ENCODE data around the gene MYCBP2.

MYCBP2 gene

DNA sequence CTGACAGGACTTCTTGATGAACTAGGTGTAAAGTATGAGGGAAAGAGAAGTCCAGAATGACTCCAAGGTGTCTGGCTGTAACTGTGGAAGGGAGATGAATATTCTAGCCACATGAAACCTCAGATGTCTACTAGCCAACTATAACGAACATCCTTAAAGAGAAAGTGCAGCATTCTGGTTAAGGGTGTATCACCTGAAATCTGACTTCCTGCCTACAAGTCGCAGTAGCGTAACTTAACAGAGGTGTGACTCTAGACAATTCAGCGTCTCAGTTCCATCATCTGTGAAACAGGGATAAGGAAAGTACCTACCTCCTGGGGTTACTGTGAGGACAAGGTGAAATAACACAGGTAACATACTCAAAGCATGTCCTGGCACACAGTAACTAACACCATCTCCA is 154.2 kb downstream of the MYCBP2 start:
- no peak for DNase-seq

DNA sequence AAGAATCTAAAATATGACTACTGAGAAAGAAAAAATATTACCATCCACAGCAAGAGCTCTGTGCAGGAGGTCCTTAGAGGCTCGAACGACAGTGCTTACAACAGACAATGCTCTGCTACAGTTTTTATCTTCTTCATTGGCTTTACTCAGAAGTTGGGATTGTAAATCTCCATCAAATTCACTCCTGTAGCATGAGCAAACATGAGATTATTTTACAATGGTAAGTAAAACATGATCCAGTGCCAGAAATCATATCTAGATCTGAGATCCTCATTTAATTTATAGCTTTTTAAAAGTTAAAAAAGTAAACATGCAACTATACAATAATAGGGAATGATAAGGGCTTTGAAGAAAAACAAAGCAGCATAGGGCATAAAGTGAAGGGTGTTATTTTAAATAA is 155.4 kb downstream of the MYCBP2 start:
- DNase-seq = no peak
- Histone ChIP-seq H3K4me3 (ENCODE audit: low read depth, low read length) (no peak overlapping the region), H3K9me3 (ENCODE audit: severe bottlenecking) (no peaks in the 10 kb centered on the region), H3K36me3 (no peaks in the 10 kb centered on the region; the same call in 1 of the 2 replicates), H3K27ac (no peak overlapping the region), H3K27me3 (ENCODE audit: insufficient read depth, low read depth, severe bottlenecking) (no peaks in the 10 kb centered on the region)
- TF ChIP-seq, protein P1, sequence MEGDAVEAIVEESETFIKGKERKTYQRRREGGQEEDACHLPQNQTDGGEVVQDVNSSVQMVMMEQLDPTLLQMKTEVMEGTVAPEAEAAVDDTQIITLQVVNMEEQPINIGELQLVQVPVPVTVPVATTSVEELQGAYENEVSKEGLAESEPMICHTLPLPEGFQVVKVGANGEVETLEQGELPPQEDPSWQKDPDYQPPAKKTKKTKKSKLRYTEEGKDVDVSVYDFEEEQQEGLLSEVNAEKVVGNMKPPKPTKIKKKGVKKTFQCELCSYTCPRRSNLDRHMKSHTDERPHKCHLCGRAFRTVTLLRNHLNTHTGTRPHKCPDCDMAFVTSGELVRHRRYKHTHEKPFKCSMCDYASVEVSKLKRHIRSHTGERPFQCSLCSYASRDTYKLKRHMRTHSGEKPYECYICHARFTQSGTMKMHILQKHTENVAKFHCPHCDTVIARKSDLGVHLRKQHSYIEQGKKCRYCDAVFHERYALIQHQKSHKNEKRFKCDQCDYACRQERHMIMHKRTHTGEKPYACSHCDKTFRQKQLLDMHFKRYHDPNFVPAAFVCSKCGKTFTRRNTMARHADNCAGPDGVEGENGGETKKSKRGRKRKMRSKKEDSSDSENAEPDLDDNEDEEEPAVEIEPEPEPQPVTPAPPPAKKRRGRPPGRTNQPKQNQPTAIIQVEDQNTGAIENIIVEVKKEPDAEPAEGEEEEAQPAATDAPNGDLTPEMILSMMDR (IDR thresholded peaks at IDR 0.05; ENCODE audit: low read depth, low read length) = no peak

More for the DNA sequence above, 154.2 kb downstream of the MYCBP2 start:
- Histone ChIP-seq H3K27ac (no peak overlapping the region), H3K4me3 (ENCODE audit: low read depth, low read length) (no peak overlapping the region), H3K9me3 (ENCODE audit: severe bottlenecking) (no peaks in the 10 kb centered on the region), H3K27me3 (ENCODE audit: insufficient read depth, low read depth, severe bottlenecking) (no peaks in the 10 kb centered on the region), H3K36me3 (no peaks in the 10 kb centered on the region; the same call in 1 of the 2 replicates)
- TF ChIP-seq, protein P1 (IDR thresholded peaks at IDR 0.05; ENCODE audit: low read depth, low read length) = no peak

DNA sequence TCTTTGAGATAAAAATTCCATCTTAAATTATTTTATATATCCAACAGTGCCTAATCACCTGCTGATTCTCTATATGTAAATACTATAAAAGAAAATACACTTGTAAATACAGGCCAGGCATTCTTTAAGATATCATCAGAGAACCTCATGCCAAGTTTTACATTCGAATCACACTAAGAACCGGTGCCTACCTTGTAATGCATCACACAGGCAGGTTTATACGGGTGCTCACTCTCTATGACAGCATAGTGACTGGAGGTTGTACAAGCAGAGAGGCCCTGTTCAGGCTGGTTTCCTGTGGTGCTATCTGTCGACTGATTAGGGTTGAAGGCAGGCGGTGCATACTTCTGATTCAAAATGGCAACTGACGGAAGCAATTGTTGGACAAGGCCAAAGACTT is 158.7 kb downstream of the MYCBP2 start:
- no peak overlapping the region for H3K4me3 ChIP-seq (ENCODE audit: low read depth, low read length)
- no peaks in the 10 kb centered on the region for H3K27me3 ChIP-seq (ENCODE audit: insufficient read depth, low read depth, severe bottlenecking)
- TF ChIP-seq, protein P1 (IDR thresholded peaks at IDR 0.05; ENCODE audit: low read depth, low read length) = no peak
- H3K9me3 ChIP-seq (ENCODE audit: severe bottlenecking) = no peaks in the 10 kb centered on the region
- H3K36me3 ChIP-seq = no peaks in the 10 kb centered on the region
- DNase-seq = no peak
- H3K27ac ChIP-seq = no peak overlapping the region

DNA sequence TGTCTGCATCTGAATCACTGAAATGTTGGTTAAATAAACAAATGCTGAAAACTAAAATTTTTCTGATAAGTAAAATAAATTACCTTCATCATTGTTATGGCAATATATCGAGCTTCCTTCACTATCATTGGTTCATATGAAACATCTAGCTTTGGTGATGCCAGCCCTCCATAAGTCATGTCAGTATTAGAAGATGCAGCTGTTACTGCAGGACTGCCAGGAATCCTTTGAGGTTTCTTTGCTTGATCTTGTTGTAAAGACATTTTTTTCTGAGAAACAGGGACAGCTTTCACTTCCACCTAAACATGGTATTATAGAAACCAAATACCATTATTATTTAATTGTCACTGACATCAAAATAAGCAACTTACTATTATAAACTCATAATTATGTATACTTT is 176.2 kb downstream of the MYCBP2 start:
- Histone ChIP-seq H3K9me3 (ENCODE audit: severe bottlenecking) (no peaks in the 10 kb centered on the region), H3K27me3 (ENCODE audit: insufficient read depth, low read depth, severe bottlenecking) (no peaks in the 10 kb centered on the region), H3K27ac (no peak overlapping the region), H3K4me3 (ENCODE audit: low read depth, low read length) (no peak overlapping the region), H3K36me3 (no peaks in the 10 kb centered on the region)
- TF ChIP-seq, protein P1 (IDR thresholded peaks at IDR 0.05; ENCODE audit: low read depth, low read length) = no peak
- no peak for DNase-seq

DNA sequence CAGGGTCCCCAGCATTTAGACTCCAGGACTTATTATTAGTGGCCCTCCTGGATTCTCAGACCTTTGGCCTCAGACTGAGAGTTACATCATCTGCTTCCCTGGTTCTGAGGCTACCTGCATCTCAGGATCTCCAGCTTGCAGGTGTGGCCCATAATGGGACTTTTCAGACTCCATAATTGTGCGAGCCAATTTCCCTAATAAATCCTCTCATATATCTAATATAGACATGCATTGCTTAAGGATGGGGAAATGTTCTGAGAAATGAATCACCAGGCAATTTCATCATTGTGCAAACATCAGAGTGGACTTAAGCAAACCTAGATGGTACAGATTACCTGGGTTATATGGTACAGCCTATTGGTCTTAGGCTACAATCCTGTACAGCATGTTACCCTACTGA is 183.5 kb downstream of the MYCBP2 start:
- no peaks in the 10 kb centered on the region for H3K36me3 ChIP-seq
- H3K27me3 ChIP-seq (ENCODE audit: insufficient read depth, low read depth, severe bottlenecking) = no peaks in the 10 kb centered on the region
- TF ChIP-seq, protein P1 (IDR thresholded peaks at IDR 0.05; ENCODE audit: low read depth, low read length) = no peak
- no peak for DNase-seq
- no peak overlapping the region for H3K4me3 ChIP-seq (ENCODE audit: low read depth, low read length)
- H3K27ac ChIP-seq = no peak overlapping the region
- no peaks in the 10 kb centered on the region for H3K9me3 ChIP-seq (ENCODE audit: severe bottlenecking)

DNA sequence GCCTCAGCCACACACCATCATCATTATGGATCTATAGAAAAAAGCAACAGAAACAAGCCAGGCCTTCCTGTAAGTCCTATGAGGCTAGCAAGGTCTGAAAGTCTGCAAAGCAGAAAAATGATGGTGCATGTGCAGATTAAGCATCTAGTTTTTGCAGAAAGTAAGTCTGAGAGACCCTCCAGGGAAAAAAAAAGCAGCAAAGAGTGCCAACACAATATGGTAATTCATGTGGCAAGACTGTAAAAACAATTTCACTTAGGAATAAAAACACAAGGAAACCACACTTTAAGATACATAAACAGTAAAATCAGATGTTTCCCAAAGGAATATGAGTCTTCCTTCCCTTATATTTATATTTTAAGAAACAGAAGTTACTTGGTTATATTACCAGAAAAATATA is 187.6 kb downstream of the MYCBP2 start:
- H3K27me3 ChIP-seq (ENCODE audit: insufficient read depth, low read depth, severe bottlenecking) = no peaks in the 10 kb centered on the region
- H3K36me3 ChIP-seq = no peaks in the 10 kb centered on the region
- no peak overlapping the region for H3K4me3 ChIP-seq (ENCODE audit: low read depth, low read length)
- TF ChIP-seq, protein P1 (IDR thresholded peaks at IDR 0.05; ENCODE audit: low read depth, low read length) = no peak
- no peak for DNase-seq
- no peak overlapping the region for H3K27ac ChIP-seq
- H3K9me3 ChIP-seq (ENCODE audit: severe bottlenecking) = no peaks in the 10 kb centered on the region
